HG03439 (cell line): ENCODE data around the gene CADM1.

Experiments
- ATAC-seq: cut with Tn5 transposase; IDR thresholded peaks from one replicate; pipeline ENCODE4 v1.9.1; 2021; ENCODE audit warnings: mild to moderate bottlenecking, moderate library complexity; ENCODE audit not compliant: unreplicated experiment

The CADM1 gene

DNA sequence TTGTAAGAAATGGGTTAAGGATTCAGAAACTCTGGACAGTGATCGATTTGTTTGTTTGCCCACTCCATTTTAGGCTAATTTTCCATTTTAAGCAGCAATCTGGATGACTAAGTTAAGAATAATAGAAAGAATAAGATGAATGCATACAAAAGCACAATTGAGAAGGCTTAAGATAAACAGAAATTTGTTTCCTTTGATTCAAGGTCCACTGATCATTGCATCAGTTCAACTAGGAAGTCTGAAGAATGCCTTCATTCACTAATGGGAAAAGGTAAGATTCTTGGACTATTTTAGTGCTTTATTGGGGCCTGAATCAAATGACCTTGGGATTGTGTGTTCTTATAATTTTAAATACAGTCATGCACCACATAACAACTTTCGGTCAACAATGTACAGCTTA lies 140.8 kb downstream of the CADM1 start:
- ATAC-seq: no peak

DNA sequence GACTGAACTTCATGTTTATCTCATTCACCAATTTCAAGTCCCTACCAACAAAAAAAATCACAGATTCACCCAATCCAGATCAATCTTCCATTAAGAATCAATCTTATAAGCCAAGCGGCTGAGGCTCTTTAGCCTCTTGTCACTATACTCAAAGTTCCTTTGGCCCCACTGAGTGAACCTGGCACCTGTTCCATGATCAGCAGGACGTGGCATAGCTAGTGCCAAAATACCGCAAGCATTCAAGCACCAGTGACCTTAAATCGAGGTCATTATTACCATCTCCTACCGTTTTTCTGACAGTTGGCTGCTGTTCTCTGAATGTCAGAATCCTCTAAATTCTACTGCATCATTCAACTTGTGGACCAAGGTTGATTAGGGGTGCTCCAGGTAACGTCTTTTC lies 141.2 kb downstream of the CADM1 start:
- ATAC-seq: no peak

DNA sequence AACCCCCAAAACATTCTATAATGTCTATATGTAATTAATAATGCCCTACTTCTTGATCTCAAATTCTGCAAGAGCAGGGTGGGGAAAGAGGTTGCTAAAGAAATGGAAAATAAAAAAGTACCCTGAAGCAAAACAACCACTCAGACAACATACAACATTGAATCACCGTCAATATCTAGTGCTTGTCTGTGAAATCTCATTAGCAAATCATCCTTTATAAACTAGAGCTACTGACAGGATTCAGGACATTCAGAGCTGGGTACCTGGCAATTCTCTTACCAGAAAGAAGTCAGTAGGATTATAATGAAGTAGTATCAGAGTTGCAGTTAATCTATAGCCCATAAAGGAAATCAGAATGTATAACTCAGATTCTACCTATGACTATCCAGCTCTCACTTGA lies 143.2 kb downstream of the CADM1 start:
- ATAC-seq: no peak

DNA sequence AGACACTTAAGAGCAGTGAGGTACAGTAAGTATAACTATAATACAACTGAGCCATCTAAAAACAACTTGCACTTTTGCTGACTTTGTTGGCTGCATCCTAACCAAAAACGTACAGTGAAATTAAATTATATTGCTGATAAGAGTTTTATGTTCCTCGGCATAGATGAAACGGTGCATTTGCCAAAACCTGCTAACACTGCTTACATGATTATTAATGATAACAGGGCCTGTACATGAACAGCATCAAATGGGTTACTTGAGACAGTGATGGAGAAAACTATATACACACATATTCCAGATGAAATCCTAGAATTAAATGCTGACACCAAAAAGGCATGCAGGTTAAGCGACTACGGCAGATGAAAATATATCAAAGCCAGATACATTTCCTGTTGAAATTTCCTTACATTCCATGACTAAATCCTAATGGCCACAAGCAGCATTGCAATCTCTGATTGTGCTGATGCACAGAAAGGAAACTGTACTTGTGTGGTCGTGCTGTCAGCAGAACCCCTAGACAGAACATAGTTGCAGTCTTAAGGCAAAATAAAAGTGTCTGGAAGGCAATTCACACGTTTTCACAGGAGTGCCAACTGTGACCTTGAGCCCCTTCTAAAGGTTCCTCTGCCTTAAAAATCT lies 143.9 kb downstream of the CADM1 start:
- ATAC-seq: no peak

DNA sequence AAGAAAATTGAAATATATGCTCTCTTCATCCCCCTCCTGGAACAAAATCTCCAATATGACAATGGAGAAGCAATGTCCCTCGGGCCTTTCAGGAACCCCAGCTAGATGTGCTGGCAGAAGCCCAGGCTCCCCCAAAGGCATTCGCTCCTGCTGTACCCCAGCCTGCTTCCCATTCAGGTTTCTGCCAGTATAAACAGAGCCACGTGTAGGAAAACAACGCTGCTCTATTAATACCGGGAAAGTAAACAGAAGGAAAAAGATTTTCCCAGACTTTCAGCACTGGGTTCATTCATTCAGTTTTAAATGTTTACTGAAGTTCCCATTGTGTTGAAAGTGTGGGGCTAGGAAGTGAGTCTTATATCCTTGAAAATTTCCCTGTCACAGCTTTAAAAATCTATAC lies 147.1 kb downstream of the CADM1 start:
- ATAC-seq: no peak

DNA sequence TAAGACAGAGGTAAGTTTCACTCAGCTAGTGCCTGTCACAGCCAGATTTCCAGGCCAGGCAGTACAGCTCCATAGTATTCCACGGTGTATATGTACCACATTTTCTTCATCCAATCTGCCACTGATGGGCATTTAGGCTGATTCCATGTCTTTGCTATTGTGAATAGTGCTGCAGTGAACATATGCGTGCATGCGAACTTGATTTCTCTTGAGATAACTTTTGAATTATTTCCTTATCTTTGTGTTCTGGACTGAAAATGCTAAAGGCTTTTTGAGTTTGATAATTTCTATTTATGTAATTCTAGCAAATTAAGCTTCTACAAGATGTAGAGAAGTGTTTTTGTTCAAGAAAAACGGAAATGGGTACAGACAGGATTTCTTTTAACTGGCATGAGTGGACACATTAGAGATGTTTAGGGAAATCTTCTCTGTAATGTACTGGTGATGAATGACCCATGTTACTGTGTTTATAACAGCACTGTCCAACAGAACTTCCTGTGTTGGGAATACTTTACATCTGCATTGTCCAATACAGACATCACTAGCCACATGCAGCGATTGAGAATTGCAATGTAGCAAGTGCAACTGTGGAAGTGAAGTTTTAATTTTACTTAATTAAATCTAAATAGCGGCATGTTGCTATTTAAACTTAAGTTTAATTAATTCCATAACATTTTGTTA lies 151.3 kb downstream of the CADM1 start:
- ATAC-seq: no peak

DNA sequence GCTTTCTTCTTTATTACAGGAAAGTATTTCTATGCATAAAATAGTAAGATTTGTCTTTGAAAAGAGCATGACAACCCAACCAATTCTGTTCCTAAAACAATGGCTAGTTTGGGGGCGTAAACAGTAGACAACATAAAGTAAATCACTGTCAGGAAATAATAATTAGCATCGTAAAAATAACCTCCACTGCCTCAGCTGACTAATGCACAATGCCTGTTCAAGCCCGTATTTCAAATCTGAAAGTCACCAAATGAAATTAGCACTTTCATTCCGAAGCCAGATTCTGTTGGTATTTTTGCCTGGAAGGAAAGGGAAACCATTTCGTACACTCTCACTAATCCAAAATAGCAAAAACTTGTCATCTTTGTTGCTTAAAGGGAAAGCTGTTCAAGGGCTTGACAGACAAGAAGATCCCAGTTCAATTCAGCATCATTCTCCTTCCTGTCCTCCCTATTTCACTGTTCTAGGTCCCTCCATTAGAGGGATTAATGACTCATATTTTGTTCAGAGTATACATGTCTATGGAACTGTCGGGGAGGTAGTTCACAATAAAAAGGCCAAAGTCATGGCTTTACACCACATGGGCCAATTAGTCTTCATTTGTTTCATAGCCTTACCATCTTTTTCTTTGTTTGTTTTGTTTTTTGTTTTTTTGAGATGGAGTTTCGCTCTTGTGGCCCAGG lies 154.7 kb downstream of the CADM1 start:
- ATAC-seq: no peak

DNA sequence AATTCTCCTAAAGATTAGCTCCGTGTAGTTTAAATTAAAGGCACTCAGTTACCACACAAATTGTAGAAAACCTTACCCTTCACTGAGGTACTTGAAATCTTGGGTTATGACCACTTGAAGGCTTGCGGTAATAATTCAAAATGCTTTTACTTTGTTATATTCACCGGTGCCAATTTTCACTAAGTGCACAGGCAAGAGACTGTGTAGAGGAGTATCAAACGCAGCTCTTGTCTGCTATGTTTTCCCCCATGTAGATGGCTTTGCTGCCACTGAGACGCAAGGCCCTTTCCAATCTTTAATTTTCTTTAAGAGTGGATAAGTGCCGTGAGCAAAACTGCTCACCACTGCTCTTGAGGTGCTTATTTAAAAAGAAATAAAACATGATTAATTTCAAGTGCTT lies 155.8 kb downstream of the CADM1 start:
- no peak for ATAC-seq

DNA sequence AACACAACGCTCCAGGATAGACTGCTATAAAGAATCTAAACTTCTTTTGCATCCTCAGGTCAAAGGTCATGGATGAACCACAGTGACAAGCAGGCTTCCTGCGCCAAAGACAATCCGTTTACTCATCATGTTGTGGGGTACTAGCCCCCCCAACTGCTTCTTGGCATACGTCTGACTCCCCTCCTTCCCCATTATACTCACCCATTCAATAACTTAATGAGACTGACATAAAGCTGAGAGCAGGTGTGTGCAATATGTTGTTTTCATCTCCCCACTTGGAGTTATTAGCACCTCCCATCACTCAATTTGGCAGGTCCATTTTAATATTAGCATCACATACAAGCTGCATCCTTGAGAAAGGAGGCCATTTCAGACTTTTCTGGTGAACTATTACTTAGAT lies 157.1 kb downstream of the CADM1 start:
- no peak for ATAC-seq

DNA sequence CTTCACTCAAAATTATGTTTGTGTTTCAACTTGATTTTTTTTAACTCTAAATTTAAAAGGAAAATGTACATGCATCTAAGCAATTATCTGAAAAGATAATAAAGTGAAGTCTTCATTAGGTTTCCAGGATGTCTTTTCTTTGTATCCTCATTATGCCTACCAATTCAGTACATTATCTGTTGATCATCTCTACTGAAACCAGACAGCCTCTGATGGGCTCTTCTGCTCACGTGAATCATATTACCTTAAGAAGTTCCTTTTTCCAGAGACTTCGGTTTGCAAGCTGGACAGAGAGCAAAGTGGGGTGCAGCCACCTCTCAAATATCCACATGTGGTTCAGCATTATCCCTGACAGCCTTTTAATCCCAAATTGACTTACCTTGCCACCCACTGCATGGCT lies 158.4 kb downstream of the CADM1 start:
- ATAC-seq: no peak

DNA sequence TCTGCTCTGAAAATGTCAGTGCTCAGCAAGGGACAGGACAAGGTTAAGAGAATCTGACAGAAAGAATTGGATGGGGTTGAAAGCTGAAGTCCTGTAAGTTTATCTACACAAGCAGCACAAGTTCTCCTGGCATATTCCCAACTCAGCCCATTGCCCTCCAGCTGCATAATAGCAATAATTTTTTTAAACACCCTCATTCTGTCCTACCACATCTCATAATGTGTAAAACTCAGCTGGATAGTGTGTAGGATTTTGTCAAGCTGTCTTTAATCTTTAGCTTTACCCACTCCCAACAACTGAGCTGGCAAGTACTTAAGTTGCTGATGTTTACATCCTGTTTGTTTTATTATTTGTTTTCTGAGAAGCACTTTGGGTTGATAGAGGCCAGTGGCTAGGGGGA lies 158.9 kb downstream of the CADM1 start:
- ATAC-seq: no peak

DNA sequence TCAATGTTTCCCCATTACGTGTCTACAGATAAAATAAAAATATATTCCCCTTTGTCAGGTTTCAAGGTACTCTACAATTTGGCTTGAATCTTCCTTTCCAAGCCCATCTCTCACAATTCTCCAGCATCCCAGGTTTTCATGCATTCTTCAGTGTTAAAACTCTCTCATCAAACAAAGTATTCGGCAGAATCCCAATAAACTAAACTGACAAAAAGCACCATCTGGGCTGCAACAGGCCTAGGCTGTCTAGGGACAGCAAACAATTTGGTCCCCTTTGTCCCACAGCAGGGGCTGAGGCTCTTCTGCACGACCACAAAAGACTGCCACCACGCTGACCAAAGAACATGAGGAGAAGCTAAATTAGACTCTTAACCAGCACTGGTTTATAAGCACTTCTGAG lies 159.4 kb downstream of the CADM1 start:
- ATAC-seq: no peak

DNA sequence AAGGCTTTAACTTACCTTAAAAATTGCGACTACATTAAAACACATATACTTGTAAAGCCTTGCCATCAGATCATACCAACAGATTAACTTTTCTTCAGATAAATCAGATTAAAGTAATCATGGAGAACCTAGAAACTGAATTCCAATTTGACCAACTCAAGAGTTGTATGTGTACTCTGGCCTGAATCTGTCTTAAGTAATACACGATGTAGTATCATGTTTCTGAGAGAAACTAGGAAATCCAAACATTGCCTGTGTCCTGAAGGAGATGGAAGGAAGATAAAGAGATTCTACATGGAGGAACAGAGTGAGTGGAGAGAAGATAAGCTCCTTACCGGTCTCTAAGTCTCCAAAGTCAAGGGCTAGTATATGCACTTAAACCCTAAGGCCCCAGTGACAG lies 162.1 kb downstream of the CADM1 start:
- ATAC-seq: no peak

DNA sequence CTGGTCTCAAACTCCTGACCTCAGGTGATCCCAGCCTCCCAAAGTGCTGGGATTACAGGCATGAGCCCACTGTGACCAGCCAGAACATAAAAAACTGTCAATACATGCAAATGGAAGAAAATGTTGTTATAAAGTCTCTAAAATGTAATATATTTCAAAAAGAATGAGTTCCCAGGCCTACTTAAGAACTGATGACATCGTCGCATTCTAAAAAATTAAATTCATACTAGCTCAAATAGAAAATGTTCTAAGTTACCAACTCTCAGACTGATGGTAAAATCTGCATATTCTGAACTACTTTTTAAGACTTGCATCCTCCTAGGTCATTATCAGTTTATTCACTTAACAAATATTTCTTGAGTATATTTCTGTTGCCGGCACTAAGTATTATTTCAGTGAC lies 163.3 kb downstream of the CADM1 start:
- no peak for ATAC-seq

DNA sequence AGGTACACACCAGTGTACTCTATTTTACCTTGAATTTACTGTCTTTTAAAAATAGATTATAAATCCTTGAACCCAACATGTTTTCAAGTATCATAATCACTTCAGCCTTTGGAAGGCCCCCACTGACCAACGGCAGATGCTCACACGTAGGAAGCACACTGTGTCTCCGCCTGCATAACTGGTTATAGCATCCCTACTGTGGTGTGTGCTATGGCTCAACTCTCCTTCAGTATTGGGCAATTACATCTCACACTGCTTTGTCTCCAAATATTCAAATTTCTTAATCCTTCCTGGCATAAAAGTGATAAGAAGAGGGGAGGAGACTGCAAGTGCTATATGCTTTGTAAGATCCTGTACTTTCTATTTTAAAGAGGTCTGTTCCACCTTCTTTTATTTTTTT lies 165.7 kb downstream of the CADM1 start:
- ATAC-seq: no peak

DNA sequence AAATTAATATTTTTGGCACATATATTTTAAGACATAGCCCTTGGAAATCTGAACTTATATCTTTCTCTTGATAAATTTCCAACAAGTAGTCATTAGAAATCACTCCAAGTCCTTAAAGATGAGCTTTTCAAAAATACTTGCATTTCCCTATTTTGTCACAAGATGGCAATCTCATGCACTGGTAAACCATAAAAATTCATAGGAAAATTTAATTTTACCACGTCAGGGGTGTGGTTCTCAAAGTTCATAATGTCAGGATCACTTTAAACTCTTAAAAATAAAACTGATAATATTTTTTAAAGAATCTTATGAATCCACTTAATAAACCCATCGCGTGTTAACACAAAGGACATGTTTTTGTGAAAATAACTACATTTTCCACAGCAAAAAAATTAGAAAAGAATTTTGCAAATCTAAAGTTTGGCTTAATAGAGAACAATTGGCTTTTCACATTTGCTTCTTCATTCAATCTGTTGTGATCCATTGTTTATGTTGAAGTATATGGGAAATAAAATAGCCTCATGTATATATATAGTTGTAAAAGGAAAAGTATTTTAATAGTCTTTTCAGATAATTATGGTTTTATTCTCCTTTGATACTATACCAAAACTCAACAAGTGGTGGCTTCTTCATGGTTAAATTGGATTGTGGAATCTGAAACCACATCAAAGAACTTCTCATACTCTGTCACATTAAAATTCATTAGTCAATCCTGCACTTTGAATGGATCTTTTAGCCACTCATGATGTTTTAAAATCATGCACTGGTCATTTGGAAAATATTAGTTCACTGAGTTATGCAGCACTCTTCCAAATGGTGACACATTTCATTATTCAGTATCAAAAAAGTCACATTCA lies 169.1 kb downstream of the CADM1 start:
- no peak for ATAC-seq

DNA sequence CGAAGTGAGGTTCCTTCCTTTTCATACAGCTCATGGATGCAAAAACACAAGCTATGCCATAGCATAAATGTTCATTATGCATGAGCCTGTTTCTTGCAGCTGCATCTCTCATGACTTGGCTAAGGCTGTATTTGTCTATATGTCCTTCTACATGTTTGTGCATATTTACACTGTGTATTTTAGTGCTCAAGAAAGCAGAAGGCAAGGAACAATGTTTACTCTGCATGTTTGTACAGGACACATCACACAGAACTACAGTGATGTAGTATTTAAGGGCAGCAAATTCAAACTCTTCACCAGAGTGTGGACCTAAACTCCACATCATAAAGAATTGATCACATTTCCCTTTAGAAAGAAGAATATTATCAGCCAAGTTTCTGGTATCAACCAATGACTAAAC lies 170.3 kb downstream of the CADM1 start:
- ATAC-seq: no peak

DNA sequence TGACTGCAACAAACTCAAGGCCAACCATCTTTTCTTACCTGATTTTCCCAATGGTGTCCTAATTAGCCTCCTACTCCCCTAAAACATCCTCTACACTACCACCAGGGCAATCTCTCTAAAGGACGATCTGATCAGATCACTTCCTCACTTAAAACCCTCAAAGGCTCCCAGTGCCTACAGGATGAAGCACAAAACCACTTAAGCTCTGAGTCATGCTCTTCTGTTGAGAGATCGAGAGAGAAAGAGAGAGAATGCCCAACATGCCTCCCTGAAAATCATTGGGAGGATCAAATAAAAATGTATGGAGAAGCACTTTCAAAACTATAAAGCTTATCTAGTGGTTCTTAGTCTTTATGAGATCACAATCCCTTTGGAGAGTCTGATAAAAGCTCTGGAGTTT lies 171.1 kb downstream of the CADM1 start:
- ATAC-seq: no peak

DNA sequence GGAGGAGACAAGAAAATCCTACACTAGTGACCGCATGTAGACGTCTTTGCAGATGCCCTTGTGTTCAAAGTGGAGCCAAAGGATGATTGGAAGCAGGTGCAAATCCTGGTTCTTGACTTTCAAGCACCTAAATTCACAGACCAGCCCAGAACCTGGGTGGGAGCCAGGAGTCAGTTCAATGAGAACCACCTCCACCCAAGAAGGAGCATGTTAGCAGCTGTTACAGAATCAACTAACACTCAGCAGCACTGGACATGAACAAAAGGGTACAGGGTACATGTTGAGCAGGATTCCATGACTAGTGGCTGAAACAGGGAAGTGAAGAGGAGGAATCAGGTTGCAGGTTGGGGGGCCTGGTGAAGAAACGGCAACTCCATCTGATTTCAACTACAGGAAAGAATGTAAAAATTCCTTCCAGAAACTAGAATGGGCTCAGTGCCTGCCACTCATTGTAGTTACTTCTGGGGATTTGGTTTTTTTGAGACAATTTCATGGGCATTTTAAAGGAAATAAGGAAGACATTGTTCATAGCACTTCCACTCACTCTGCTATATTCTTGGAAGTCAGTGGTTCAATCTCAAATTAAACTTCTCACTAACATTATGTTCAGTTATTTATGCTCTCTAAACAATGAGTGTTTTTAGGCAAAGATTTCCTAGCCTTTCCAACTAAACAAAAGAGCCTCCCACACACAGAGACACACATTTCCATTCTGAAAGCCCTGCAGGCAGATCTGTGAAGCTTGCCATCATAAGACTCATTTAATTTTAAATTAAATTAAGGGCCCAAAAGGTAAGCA lies 173.3 kb downstream of the CADM1 start:
- no peak for ATAC-seq

DNA sequence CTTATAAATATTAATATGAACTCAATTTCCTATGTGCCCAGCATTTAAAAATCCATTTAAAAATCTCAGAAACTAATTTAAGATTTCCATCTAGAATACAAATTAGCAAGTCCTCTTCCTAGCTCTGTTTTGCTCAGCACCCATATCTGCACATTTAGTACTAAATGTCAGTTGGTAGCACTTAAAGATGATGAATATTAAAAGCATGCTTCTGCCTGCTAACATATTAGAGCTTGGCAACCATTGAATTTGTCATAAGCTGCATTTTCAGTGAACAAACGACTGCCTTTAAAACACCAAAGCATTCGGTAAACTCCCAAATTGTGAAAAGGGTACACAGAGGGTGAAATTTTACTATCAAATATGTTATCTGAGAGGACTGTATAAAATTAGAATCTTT lies 177.7 kb downstream of the CADM1 start:
- no peak for ATAC-seq

DNA sequence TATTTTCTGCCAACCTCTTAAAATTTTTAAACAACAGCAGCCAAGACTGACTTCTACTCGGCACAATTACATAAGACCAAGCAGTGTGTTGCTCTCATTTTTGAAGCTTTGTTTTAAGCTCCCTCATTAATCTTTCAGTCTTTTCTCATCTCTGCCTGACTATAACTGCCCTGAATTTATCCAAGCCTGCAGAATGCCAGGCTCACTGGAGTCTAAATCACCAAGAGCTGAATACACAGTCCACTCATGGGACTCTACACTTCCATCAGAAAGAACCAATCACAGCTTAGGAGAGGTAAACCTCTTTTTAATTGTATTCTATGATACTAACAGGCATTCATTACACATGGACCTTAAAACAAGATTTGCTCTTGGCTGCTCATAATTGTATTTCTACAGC lies 178.7 kb downstream of the CADM1 start:
- no peak for ATAC-seq
